Spleen (tissue), 11 donors: ENCODE measurements around the gene ADD3. TPM values are rescaled to one million over a fixed set of nuclear protein-coding genes. Genes with fewer than 3 reads are reported as not detected.

ENCODE experiments used
- DNase-seq: peaks from one replicate; pipeline ENCODE4 v3.0.0-alpha.2; 2020
- H3K27ac ChIP-seq, 8 donors: fragments of 200-600 bp; sonication (generic) in 7 of 8; 1 replicate in 4 of 8; 2 replicates in 4 of 8; pipeline versions ENCODE4 v1.5.0 to v1.8.0; 2016 to 2021; ENCODE audit warnings: inconsistent platforms in 4 of 8, mild to moderate bottlenecking in 4 of 8, moderate library complexity in 1 of 8
- H3K27me3 ChIP-seq, 7 donors: fragments of 200-600 bp; sonication (generic) in 6 of 7; replicated peaks in 1 of 7; 1 replicate in 4 of 7; 2 replicates in 3 of 7; pipeline versions ENCODE4 v1.5.0 to v1.8.0; 2016 to 2021; ENCODE audit warnings: inconsistent platforms in 3 of 7, mild to moderate bottlenecking in 1 of 7
- H3K36me3 ChIP-seq, 6 donors: fragments of 200-600 bp; sonication (generic) in 5 of 6; 1 replicate in 4 of 6; 2 replicates in 2 of 6; pipeline versions ENCODE4 v1.5.0 to v1.8.0; 2016 to 2021; ENCODE audit warnings: inconsistent platforms in 2 of 6
- H3K4me1 ChIP-seq, 6 donors: fragments of 200-600 bp; sonication (generic) in 5 of 6; 1 replicate in 3 of 6; 2 replicates in 3 of 6; pipeline versions ENCODE4 v1.5.0 to v1.8.0; 2016 to 2021; ENCODE audit warnings: inconsistent platforms in 3 of 6
- H3K4me3 ChIP-seq, 8 donors: fragments of 200-600 bp; sonication (generic) in 7 of 8; 1 replicate in 4 of 8; 2 replicates in 4 of 8; pipeline versions ENCODE4 v1.5.0 to v1.8.0; 2016 to 2021; ENCODE audit warnings: inconsistent platforms in 4 of 8, mild to moderate bottlenecking in 4 of 8, moderate library complexity in 2 of 8
- H3K9me3 ChIP-seq, 8 donors: fragments of 200-600 bp; sonication (generic) in 7 of 8; 1 replicate in 4 of 8; 2 replicates in 4 of 8; pipeline versions ENCODE4 v1.5.0 to v1.8.0; 2016 to 2021; ENCODE audit warnings: inconsistent platforms in 4 of 8
- POLR2A ChIP-seq, 3 donors: fragments of 450-650 bp; IDR thresholded peaks; one replicate each; pipeline ENCODE4 v1.5.1; 2017; ENCODE audit warnings: antibody characterized with exemption in 3 of 3, mild to moderate bottlenecking in 1 of 3
- POLR2AphosphoS5 ChIP-seq, 3 donors: sonication (generic); formaldehyde crosslinking; IDR thresholded peaks; one replicate each; pipeline ENCODE4 v1.5.1; 2017; ENCODE audit warnings: antibody characterized with exemption in 3 of 3
- WGBS, 5 donors: extraction: QIAGEN DNeasy Blood & Tissue Kit in 3 of 5; methylation state at CpG; one replicate each; pipeline versions ENCODE4 v1.1.5 to v1.1.7; 2013 to 2018; 5-methylcytosine and 5-hydroxymethylcytosine counted together
- intact Hi-C: fragments of 100-400 bp; cut with DNase I; formaldehyde crosslinking; loops from one replicate; pipeline ENCODE4 v1.15.0; 2023; ENCODE audit warnings: low total_unique reads
- polyA plus RNA-seq, 3 donors: library from polyadenylated mRNA; stranded (reverse); fragments of 200-250 nt; gene quantifications; one replicate each; pipeline ENCODE4 v1.2.1, GENCODE V29; 2013
- total RNA-seq, 7 donors: library from RNA; depleted of rRNA in 3 of 7; stranded (reverse); fragments of >200 nt in 3 of 7; fragmentation: NEBNext Ultra II Directional in 4 of 7; extraction: Animal tissue kit (Norgen Biotek cat#: 25700) in 4 of 7; gene quantifications; one replicate each; pipeline versions ENCODE4 v1.1.0 to v1.2.1, GENCODE V29; 2016 to 2021
- TF ChIP-seq, protein P1 (sequence below), 11 experiments: fragments of 200-600 bp in 7 of 11; fragments of 450-650 bp in 4 of 11; sonication (generic) in 4 of 11; IDR thresholded peaks in 8 of 11; conservative IDR thresholded peaks in 3 of 11; 1 replicate in 7 of 11; 2 replicates in 4 of 11; pipeline versions ENCODE4 v1.4.0 to v1.8.0; 2016 to 2021; ENCODE audit warnings: antibody characterized with exemption in 11 of 11, inconsistent platforms in 4 of 11, mild to moderate bottlenecking in 1 of 11
- donor health status: healthy with polysubstance abuse.
- donor health status: DM: no; HTN: no; CAD: no; lungs with moderate emphysema.
- donor health status: DM: no; HTN: no; CAD: no.
- donor health status: Bipolar disorder and iron deficiency.
- donor health status: healthy.
- donor health status: DM: no; HTN: no; CAD: no.
- donor health status: DM: yes; HTN: yes; CAD: no.

Gene ADD3
- total and polyA plus RNA-seq, 10 donors = 35.0 to 155 (median 94.9) TPM

GRCh38 chr10:109973326-109973829, 34.4 kb upstream of the ADD3 start:
- peaks cover 0 to 6% (median 0%) of the 10 kb centered on the region in 6 donors for H3K4me1 ChIP-seq
- TF ChIP-seq POLR2AphosphoS5 (IDR thresholded peaks at IDR 0.05) (no peak), POLR2A (IDR thresholded peaks at IDR 0.05) (no peak)
- TF ChIP-seq, protein P1, sequence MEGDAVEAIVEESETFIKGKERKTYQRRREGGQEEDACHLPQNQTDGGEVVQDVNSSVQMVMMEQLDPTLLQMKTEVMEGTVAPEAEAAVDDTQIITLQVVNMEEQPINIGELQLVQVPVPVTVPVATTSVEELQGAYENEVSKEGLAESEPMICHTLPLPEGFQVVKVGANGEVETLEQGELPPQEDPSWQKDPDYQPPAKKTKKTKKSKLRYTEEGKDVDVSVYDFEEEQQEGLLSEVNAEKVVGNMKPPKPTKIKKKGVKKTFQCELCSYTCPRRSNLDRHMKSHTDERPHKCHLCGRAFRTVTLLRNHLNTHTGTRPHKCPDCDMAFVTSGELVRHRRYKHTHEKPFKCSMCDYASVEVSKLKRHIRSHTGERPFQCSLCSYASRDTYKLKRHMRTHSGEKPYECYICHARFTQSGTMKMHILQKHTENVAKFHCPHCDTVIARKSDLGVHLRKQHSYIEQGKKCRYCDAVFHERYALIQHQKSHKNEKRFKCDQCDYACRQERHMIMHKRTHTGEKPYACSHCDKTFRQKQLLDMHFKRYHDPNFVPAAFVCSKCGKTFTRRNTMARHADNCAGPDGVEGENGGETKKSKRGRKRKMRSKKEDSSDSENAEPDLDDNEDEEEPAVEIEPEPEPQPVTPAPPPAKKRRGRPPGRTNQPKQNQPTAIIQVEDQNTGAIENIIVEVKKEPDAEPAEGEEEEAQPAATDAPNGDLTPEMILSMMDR (IDR thresholded peaks at IDR 0.05 in 8 of 11, conservative IDR thresholded peaks at IDR 0.05 in 3 of 11) = no peak
- H3K9me3 ChIP-seq = no peaks in the 10 kb centered on the region
- 77 to 96% (median 83%) methylated on average over 3 of the region's 3 CpGs for WGBS, 5 donors
- no peaks in the 10 kb centered on the region for H3K27me3 ChIP-seq
- DNase-seq = no peak
- intact Hi-C loops = no loop called here
- H3K4me3 ChIP-seq = no peak overlapping the region
- H3K36me3 ChIP-seq = no peaks in the 10 kb centered on the region
- H3K27ac ChIP-seq = no peak overlapping the region

DNA sequence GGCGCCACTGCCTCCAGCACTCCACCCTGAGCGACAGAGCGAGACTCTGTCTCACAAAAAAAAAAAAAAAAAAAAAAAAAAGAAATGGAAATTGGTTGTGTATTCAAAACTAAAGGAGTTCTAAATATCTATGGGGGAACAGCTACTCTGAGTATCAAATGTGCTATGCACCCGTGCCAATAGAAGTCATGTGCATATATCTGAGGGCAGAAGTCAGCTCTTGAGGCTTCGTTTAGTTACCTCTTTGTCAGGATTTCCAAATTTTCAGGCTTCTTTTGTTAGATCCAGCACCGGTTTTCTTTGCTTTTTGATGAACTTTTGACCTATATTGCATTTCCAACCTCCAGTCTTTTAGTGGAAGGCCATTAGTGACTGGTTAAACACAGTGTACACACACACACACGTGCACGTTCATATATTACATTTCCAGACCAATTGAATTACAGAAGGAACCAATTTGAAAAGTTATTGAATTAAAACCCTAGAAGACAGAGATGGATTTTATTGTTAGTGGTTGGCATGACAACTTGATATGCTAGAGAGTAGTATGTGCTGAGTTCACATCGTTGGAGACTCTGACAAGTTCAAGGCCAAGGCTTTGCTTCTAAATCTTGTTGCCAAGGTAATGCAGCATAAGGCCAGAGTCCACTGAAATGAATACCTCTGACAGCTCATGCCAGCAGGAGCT, 33.1 kb upstream of the ADD3 start:
- intact Hi-C loops = no loop called here
- Histone ChIP-seq H3K27ac (no peak overlapping the region), H3K4me1 (peaks cover 0 to 11% (median 0%) of the 10 kb centered on the region in 6 donors), H3K27me3 (no peaks in the 10 kb centered on the region), H3K4me3 (no peak overlapping the region), H3K36me3 (no peaks in the 10 kb centered on the region), H3K9me3 (no peaks in the 10 kb centered on the region)
- no peak for DNase-seq
- TF ChIP-seq, protein P1 (IDR thresholded peaks at IDR 0.05 in 8 of 11, conservative IDR thresholded peaks at IDR 0.05 in 3 of 11) = no peak
- TF ChIP-seq POLR2A (IDR thresholded peaks at IDR 0.05) (no peak), POLR2AphosphoS5 (IDR thresholded peaks at IDR 0.05) (no peak)
- WGBS, 5 donors = 84 to 92% (median 89%) methylated on average over 9 of the region's 9 CpGs

DNA sequence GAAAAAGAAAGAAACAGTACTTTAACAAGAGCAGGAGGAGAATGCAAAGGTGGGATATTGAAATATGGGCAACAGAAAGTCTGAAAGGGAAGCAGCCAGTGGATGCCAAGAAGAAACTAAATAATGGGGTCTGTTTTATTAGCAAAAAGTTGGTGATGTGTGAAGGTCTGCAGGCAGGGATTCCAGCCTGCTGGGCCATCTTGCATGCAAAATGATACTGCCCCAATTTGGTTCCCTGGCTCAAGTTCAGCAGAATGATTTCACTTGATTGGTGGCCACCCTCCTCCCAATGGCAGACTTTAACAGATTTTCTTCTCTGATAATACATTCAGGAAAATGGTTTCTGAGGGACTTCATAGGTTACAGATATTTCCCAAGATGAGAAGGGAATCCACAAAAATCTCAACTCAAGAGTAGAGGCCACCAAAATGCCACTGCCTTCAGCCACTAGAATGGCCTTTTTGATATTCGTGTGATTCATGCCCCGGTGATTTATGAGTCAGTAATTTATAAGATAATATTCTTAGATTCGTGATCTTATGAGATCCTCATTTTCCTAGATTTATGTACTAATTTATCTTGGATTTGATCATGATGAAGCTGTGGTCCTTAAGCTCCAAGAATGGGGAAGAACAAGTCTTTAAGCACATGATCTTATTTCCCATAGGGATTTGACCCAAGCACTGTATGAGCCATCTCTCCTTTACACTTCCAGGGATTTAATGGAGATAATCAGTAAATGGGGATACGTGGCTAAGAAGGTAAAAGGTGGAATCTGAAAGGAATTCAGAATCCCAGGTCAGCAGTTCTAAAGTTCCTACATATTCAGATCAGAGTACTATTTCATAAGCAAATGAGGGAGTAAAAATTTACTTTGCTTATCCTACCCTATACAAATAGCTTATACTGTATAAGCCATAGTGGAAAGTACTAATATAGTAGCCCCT, 32.3 kb upstream of the ADD3 start:
- Histone ChIP-seq H3K4me3 (no peak overlapping the region), H3K36me3 (no peaks in the 10 kb centered on the region), H3K27ac (no peak overlapping the region), H3K4me1 (peaks cover 0 to 11% (median 0%) of the 10 kb centered on the region in 6 donors), H3K27me3 (no peaks in the 10 kb centered on the region), H3K9me3 (no peaks in the 10 kb centered on the region)
- no peak for DNase-seq
- intact Hi-C loops = no loop called here
- WGBS, 5 donors = 70 to 91% (median 86%) methylated on average over 4 of the region's 4 CpGs
- no peak for TF ChIP-seq POLR2A (IDR thresholded peaks at IDR 0.05)
- no peak for TF ChIP-seq POLR2AphosphoS5 (IDR thresholded peaks at IDR 0.05)
- TF ChIP-seq, protein P1 (IDR thresholded peaks at IDR 0.05 in 8 of 11, conservative IDR thresholded peaks at IDR 0.05 in 3 of 11) = no peak

- 68 to 77% (median 72%) methylated on average over 2 of the region's 2 CpGs for WGBS, 5 donors
- intact Hi-C loops = no loop called here
- TF ChIP-seq POLR2A (IDR thresholded peaks at IDR 0.05) (no peak), POLR2AphosphoS5 (IDR thresholded peaks at IDR 0.05) (no peak)
- TF ChIP-seq, protein P1 (IDR thresholded peaks at IDR 0.05 in 8 of 11, conservative IDR thresholded peaks at IDR 0.05 in 3 of 11) = no peak
- no peaks in the 10 kb centered on the region for H3K27me3 ChIP-seq
- no peaks in the 10 kb centered on the region for H3K9me3 ChIP-seq
- H3K4me3 ChIP-seq = no peak overlapping the region
- peaks cover 0 to 11% (median 0%) of the 10 kb centered on the region in 6 donors for H3K4me1 ChIP-seq
- H3K27ac ChIP-seq = no peak overlapping the region
- no peaks in the 10 kb centered on the region for H3K36me3 ChIP-seq
- DNase-seq = no peak
Measured at GRCh38 chr10:109976681-109977080, 31.1 kb upstream of the ADD3 start.
